SK-N-SH (cell line): ENCODE measurements around the gene CCDC27. TPM values are rescaled to one million over a fixed set of nuclear protein-coding genes. Genes with fewer than 3 reads are reported as not detected.

Source experiments
- CTCF ChIA-PET: fragments of 300-600, 350-600 bp; formaldehyde crosslinking; extraction: SDS; loops from one replicate; lab custom pipeline; 2021; lab: Yijun Ruan, JAX
- POLR2A ChIA-PET: fragments of 350-600 bp; sonication (Branson Sonifier 250); formaldehyde crosslinking; extraction: SDS; loops from one replicate; lab custom pipeline; 2020; ENCODE audit warnings: antibody characterized with exemption, inconsistent platforms; lab: Yijun Ruan, JAX
- DNase-seq: peaks from one replicate; pipeline ENCODE4 v3.0.0; 2012
- H2AFZ ChIP-seq: fragments of 200-600 bp; sonication (generic); 2 replicates; pipeline ENCODE4 v1.8.1; 2016; ENCODE audit warnings: antibody characterized with exemption, mild to moderate bottlenecking, low read depth
- H3F3A ChIP-seq: fragments of 200-600 bp; sonication (generic); replicated peaks from 2 replicates; pipeline ENCODE3; 2016; ENCODE audit warnings: antibody characterized with exemption, mild to moderate bottlenecking; ENCODE audit not compliant: insufficient read depth
- H3K27ac ChIP-seq, 2 experiments: fragments of 200-500 bp in 1 of 2; fragments of 200-600 bp in 1 of 2; sonication (Bioruptor generic) in 1 of 2; sonication (generic), shearing (Covaris generic) in 1 of 2; 2 replicates each; pipeline versions ENCODE4 v1.5.1 to v1.6.1; 2014 to 2016; ENCODE audit warnings: low read depth in 2 of 2, inconsistent platforms in 1 of 2, low read length in 1 of 2, mild to moderate bottlenecking in 1 of 2, mixed read lengths in 1 of 2
- H3K27me3 ChIP-seq: fragments of 200-600 bp; sonication (generic), shearing (Covaris generic); 2 replicates; pipeline ENCODE4 v1.6.1; 2016; ENCODE audit warnings: mixed run types; ENCODE audit not compliant: insufficient read depth
- H3K36me3 ChIP-seq, 2 experiments: fragments of 200-500 bp in 1 of 2; fragments of 200-600 bp in 1 of 2; sonication (Bioruptor generic) in 1 of 2; sonication (generic) in 1 of 2; replicated peaks in 1 of 2; 2 replicates each; pipeline versions ENCODE3 to v1.5.1; 2014 to 2016; ENCODE audit warnings: low read length in 1 of 2, mild to moderate bottlenecking in 1 of 2; ENCODE audit not compliant: insufficient read depth in 2 of 2, control insufficient read depth in 1 of 2
- H3K4me1 ChIP-seq, 2 experiments: fragments of 200-500 bp in 1 of 2; fragments of 200-600 bp in 1 of 2; sonication (Bioruptor generic) in 1 of 2; sonication (generic), shearing (Covaris generic) in 1 of 2; 2 replicates each; pipeline versions ENCODE4 v1.5.1 to v1.6.1; 2014 to 2016; ENCODE audit warnings: low read depth in 1 of 2, low read length in 1 of 2, mixed run types in 1 of 2; ENCODE audit not compliant: insufficient read depth in 2 of 2, control insufficient read depth in 1 of 2
- H3K4me2 ChIP-seq: fragments of 200-600 bp; sonication (generic), shearing (Covaris generic); 2 replicates; pipeline ENCODE4 v1.6.1; 2017; ENCODE audit warnings: mixed run types
- H3K4me3 ChIP-seq, 2 experiments: fragments of 200-500 bp in 1 of 2; fragments of 200-600 bp in 1 of 2; sonication (Bioruptor generic) in 1 of 2; sonication (generic), shearing (Covaris generic) in 1 of 2; 2 replicates each; pipeline versions ENCODE4 v1.5.1 to v1.8.1; 2014 to 2016; ENCODE audit warnings: low read depth in 2 of 2, inconsistent platforms in 1 of 2, low read length in 1 of 2, mild to moderate bottlenecking in 1 of 2, mixed read lengths in 1 of 2, moderate library complexity in 1 of 2
- H3K79me2 ChIP-seq: fragments of 200-600 bp; sonication (generic); 2 replicates; pipeline ENCODE4 v1.8.1; 2017; ENCODE audit warnings: mild to moderate bottlenecking; ENCODE audit not compliant: insufficient read depth
- H3K9ac ChIP-seq: fragments of 200-600 bp; sonication (generic); 2 replicates; pipeline ENCODE4 v1.6.1; 2017; ENCODE audit warnings: mixed run types
- H3K9me2 ChIP-seq: fragments of 200-600 bp; sonication (generic); 2 replicates; pipeline ENCODE4 v1.6.1; 2017; ENCODE audit warnings: mixed run types
- H3K9me3 ChIP-seq: fragments of 200-600 bp; sonication (generic); 2 replicates; pipeline ENCODE4 v1.6.1; 2017; ENCODE audit warnings: mixed run types, mild to moderate bottlenecking, moderate library complexity
- H4K20me1 ChIP-seq: fragments of 200-600 bp; sonication (generic); 2 replicates; pipeline ENCODE4 v1.6.1; 2017; ENCODE audit warnings: mild to moderate bottlenecking, mixed run types; ENCODE audit not compliant: insufficient read depth
- CHD2 ChIP-seq: fragments of 150-350 bp; IDR thresholded peaks from 2 replicates; pipeline ENCODE4 v1.6.1; 2018; ENCODE audit warnings: low read length; ENCODE audit not compliant: partially characterized antibody
- ELF1 ChIP-seq: IDR thresholded peaks from 2 replicates; pipeline ENCODE4 v1.4.0; 2012
- EP300 ChIP-seq, 2 experiments: IDR thresholded peaks; 2 replicates each; pipeline versions ENCODE4 v1.4.0 to v1.6.1; 2012; ENCODE audit warnings: borderline replicate concordance in 1 of 2, low read depth in 1 of 2, low read length in 1 of 2
- EZH2phosphoT487 ChIP-seq: fragments of 200-600 bp; sonication (generic); IDR thresholded peaks from 2 replicates; pipeline ENCODE4 v1.6.1; 2017; ENCODE audit warnings: low read depth, mixed run types, mild to moderate bottlenecking, antibody characterized with exemption, moderate library complexity, borderline replicate concordance
- FOSL2 ChIP-seq: IDR thresholded peaks from 2 replicates; pipeline ENCODE4 v1.4.0; 2012; ENCODE audit warnings: low read depth, mild to moderate bottlenecking, moderate library complexity, borderline replicate concordance
- FOXM1 ChIP-seq: IDR thresholded peaks from 2 replicates; pipeline ENCODE4 v1.4.0; 2012; ENCODE audit warnings: low read depth, mild to moderate bottlenecking
- GATA2 ChIP-seq: sonication (generic); formaldehyde crosslinking; IDR thresholded peaks from 2 replicates; pipeline ENCODE4 v1.5.0; 2020; ENCODE audit warnings: mild to moderate bottlenecking, missing genetic modification reagents
- JUND ChIP-seq: IDR thresholded peaks from 2 replicates; pipeline ENCODE4 v1.4.0; 2012
- MXI1 ChIP-seq: IDR thresholded peaks from 2 replicates; pipeline ENCODE4 v1.6.1; 2012; ENCODE audit warnings: mild to moderate bottlenecking, low read depth, low read length, improper control_type of control experiment
- POLR2AphosphoS5 ChIP-seq: IDR thresholded peaks from 2 replicates; pipeline ENCODE4 v1.6.1; 2012; ENCODE audit warnings: low read depth, low read length
- RAD21 ChIP-seq: IDR thresholded peaks from 2 replicates; pipeline ENCODE4 v1.6.1; 2012; ENCODE audit warnings: mild to moderate bottlenecking, low read length
- RFX5 ChIP-seq: IDR thresholded peaks from 2 replicates; pipeline ENCODE4 v1.6.1; 2012; ENCODE audit warnings: mild to moderate bottlenecking, improper control_type of control experiment, low read length
- SMC3 ChIP-seq: IDR thresholded peaks from 2 replicates; pipeline ENCODE4 v1.6.1; 2012; ENCODE audit warnings: low read depth, low read length, improper control_type of control experiment
- TCF12 ChIP-seq: IDR thresholded peaks from 2 replicates; pipeline ENCODE4 v1.4.0; 2012
- WGBS: methylation state at CpG from one replicate; pipeline ENCODE4 v1.1.6; 2017; ENCODE audit warnings: low lambda C conversion rate; 5-methylcytosine and 5-hydroxymethylcytosine counted together
- polyA plus RNA-seq, 3 experiments: library from polyadenylated mRNA; depleted of rRNA; stranded (reverse); fragments of >200 nt; gene quantifications; 2 replicates each; pipeline ENCODE4 v1.2.3, GENCODE V29; 2012
- TF ChIP-seq, protein P1 (sequence below): IDR thresholded peaks from 2 replicates; pipeline ENCODE4 v1.4.0; 2012; ENCODE audit warnings: low read depth, borderline replicate concordance
- TF ChIP-seq, protein P2 (sequence below): fragments of 150-350 bp; IDR thresholded peaks from 2 replicates; pipeline ENCODE4 v1.6.1; 2017; ENCODE audit warnings: antibody characterized with exemption, low read length, low read depth, borderline replicate concordance
- TF ChIP-seq, protein P3 (sequence below): IDR thresholded peaks from 2 replicates; pipeline ENCODE4 v1.4.0; 2012; ENCODE audit warnings: low read depth, borderline replicate concordance
- TF ChIP-seq, protein P4 (sequence below): fragments of 150-350 bp; IDR thresholded peaks from 2 replicates; pipeline ENCODE4 v1.6.1; 2016; ENCODE audit warnings: mild to moderate bottlenecking, low read depth, low read length
- TF ChIP-seq, protein P5 (sequence below): IDR thresholded peaks from 2 replicates; pipeline ENCODE4 v1.6.1; 2012; ENCODE audit warnings: mild to moderate bottlenecking, low read depth, low read length, moderate library complexity

Gene CCDC27
- polyA plus RNA-seq, 1 of the 3 experiments (the other 2 are of a cell fraction): not detected

DNA sequence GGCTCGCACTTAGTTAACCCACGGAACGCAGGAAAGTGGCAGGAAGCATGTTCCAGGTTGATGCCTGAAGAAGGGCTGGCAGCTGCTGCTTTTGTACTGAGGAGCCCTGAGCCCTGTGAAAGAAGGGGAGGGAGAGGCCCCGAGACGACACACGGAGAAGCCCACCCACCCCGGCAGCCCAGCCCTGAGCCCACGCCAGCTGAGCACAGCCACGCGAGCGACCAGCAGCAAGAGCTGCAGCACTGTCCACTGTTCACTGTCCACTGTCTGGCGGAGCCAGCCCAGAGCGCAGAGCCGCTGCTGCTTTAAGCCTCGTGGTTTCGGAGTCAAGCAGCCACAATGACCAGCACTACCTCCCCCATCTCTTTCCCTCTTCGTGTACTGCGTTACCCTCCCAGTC, 38.7 kb downstream of the CCDC27 start:
- ChIA-PET POLR2A (no interaction called here), CTCF (interaction anchor here (1.1 kb wide), 1 partner anchor 66 kb away, joined by 3 read pairs; no protein-coding TSS in a partner anchor)
- Histone ChIP-seq H3K9me2 (no peaks in the 10 kb centered on the region), H3K4me1 (peaks cover 0 to 15% of the 10 kb centered on the region in 2 experiments; a peak in 2 of 4 replicates), H3K27me3 (no peaks in the 10 kb centered on the region), H2AFZ (no peak overlapping the region), H3K27ac (no peak overlapping the region), H4K20me1 (peaks cover 65% of the 10 kb centered on the region), H3K9ac (no peak overlapping the region), H3F3A (no peaks in the 10 kb centered on the region), H3K4me2 (no peak overlapping the region), H3K4me3 (no peak overlapping the region), H3K79me2 (peaks cover 88% of the 10 kb centered on the region), H3K36me3 (peaks cover 0 to 23% of the 10 kb centered on the region in 2 experiments), H3K9me3 (no peaks in the 10 kb centered on the region)
- 96% methylated on average over 7 of the region's 18 CpGs for WGBS
- no peak for DNase-seq
- TF ChIP-seq GATA2 (CRISPR knock-in tag) (no peak), POLR2AphosphoS5 (no peak), RFX5 (no peak), EP300 (IDR thresholded peaks at IDR 0.05; ENCODE audit: borderline replicate concordance in 1 of 2, low read depth in 1 of 2, low read length in 1 of 2) (no peak), FOXM1 (no peak), ELF1 (no peak), SMC3 (no peak), FOSL2 (no peak), EZH2phosphoT487 (no peak), JUND (no peak), CHD2 (no peak), TCF12 (no peak), MXI1 (no peak), RAD21 (no peak)
- TF ChIP-seq, protein P1, sequence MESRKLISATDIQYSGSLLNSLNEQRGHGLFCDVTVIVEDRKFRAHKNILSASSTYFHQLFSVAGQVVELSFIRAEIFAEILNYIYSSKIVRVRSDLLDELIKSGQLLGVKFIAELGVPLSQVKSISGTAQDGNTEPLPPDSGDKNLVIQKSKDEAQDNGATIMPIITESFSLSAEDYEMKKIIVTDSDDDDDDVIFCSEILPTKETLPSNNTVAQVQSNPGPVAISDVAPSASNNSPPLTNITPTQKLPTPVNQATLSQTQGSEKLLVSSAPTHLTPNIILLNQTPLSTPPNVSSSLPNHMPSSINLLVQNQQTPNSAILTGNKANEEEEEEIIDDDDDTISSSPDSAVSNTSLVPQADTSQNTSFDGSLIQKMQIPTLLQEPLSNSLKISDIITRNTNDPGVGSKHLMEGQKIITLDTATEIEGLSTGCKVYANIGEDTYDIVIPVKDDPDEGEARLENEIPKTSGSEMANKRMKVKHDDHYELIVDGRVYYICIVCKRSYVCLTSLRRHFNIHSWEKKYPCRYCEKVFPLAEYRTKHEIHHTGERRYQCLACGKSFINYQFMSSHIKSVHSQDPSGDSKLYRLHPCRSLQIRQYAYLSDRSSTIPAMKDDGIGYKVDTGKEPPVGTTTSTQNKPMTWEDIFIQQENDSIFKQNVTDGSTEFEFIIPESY: no peak
- TF ChIP-seq, protein P2, sequence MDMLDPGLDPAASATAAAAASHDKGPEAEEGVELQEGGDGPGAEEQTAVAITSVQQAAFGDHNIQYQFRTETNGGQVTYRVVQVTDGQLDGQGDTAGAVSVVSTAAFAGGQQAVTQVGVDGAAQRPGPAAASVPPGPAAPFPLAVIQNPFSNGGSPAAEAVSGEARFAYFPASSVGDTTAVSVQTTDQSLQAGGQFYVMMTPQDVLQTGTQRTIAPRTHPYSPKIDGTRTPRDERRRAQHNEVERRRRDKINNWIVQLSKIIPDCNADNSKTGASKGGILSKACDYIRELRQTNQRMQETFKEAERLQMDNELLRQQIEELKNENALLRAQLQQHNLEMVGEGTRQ: no peak
- TF ChIP-seq, protein P3, sequence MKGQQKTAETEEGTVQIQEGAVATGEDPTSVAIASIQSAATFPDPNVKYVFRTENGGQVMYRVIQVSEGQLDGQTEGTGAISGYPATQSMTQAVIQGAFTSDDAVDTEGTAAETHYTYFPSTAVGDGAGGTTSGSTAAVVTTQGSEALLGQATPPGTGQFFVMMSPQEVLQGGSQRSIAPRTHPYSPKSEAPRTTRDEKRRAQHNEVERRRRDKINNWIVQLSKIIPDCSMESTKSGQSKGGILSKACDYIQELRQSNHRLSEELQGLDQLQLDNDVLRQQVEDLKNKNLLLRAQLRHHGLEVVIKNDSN: no peak
- TF ChIP-seq, protein P4, sequence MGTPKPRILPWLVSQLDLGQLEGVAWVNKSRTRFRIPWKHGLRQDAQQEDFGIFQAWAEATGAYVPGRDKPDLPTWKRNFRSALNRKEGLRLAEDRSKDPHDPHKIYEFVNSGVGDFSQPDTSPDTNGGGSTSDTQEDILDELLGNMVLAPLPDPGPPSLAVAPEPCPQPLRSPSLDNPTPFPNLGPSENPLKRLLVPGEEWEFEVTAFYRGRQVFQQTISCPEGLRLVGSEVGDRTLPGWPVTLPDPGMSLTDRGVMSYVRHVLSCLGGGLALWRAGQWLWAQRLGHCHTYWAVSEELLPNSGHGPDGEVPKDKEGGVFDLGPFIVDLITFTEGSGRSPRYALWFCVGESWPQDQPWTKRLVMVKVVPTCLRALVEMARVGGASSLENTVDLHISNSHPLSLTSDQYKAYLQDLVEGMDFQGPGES: no peak
- TF ChIP-seq, protein P5, sequence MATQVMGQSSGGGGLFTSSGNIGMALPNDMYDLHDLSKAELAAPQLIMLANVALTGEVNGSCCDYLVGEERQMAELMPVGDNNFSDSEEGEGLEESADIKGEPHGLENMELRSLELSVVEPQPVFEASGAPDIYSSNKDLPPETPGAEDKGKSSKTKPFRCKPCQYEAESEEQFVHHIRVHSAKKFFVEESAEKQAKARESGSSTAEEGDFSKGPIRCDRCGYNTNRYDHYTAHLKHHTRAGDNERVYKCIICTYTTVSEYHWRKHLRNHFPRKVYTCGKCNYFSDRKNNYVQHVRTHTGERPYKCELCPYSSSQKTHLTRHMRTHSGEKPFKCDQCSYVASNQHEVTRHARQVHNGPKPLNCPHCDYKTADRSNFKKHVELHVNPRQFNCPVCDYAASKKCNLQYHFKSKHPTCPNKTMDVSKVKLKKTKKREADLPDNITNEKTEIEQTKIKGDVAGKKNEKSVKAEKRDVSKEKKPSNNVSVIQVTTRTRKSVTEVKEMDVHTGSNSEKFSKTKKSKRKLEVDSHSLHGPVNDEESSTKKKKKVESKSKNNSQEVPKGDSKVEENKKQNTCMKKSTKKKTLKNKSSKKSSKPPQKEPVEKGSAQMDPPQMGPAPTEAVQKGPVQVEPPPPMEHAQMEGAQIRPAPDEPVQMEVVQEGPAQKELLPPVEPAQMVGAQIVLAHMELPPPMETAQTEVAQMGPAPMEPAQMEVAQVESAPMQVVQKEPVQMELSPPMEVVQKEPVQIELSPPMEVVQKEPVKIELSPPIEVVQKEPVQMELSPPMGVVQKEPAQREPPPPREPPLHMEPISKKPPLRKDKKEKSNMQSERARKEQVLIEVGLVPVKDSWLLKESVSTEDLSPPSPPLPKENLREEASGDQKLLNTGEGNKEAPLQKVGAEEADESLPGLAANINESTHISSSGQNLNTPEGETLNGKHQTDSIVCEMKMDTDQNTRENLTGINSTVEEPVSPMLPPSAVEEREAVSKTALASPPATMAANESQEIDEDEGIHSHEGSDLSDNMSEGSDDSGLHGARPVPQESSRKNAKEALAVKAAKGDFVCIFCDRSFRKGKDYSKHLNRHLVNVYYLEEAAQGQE: no peak
- TF ChIP-seq, all 33 proteins: peak for 0
